Occipital lobe (tissue), 2 donors: ENCODE results near the gene THUMPD2. TPM values are rescaled to one million over a fixed set of nuclear protein-coding genes. Genes with fewer than 3 reads are reported as not detected.
A peak's percentile ranks its signal among the peaks of the same experiment; 100 is the strongest.
"Not testable (repeated sequence)": the region's sequence is repeated elsewhere in the genome, so short reads cannot be mapped to it uniquely, and the experiment has no call there.

Experiments used
- DNase-seq: peaks from one replicate; lab custom pipeline; 2025; lab: John Stamatoyannopoulos, UW
- total RNA-seq: library from RNA; depleted of rRNA; stranded (reverse); fragments of >200 nt; gene quantifications from one replicate; pipeline ENCODE4 v1.2.3, GENCODE V29; 2014

THUMPD2 gene
- total RNA-seq, 1 donor from 2014 or later = 30.3 TPM

GRCh38 chr2:39757156-39757555, 21.9 kb downstream of the THUMPD2 start:
- DNase-seq = no peak

- no peak for DNase-seq
Observed at GRCh38 chr2:39755466-39755865, 23.6 kb downstream of the THUMPD2 start.

GRCh38 chr2:39743269-39743776, 35.7 kb downstream of the THUMPD2 start:
- DNase-seq = no peak

GRCh38 chr2:39741871-39742270, 37.2 kb downstream of the THUMPD2 start:
- DNase-seq = no peak

- no peak for DNase-seq
Observed at GRCh38 chr2:39739386-39739785, 39.7 kb downstream of the THUMPD2 start.

GRCh38 chr2:39738936-39739335, 40.1 kb downstream of the THUMPD2 start:
- DNase-seq = no peak

GRCh38 chr2:39737661-39738060, 41.4 kb downstream of the THUMPD2 start:
- peak; percentile 71 for DNase-seq

- no peak for DNase-seq
Observed at GRCh38 chr2:39736640-39737039, 42.4 kb downstream of the THUMPD2 start.

GRCh38 chr2:39735648-39736047, 43.4 kb downstream of the THUMPD2 start:
- no peak for DNase-seq

- no peak for DNase-seq
Observed at GRCh38 chr2:39734445-39734844, 44.6 kb downstream of the THUMPD2 start.

- no peak for DNase-seq
Observed at GRCh38 chr2:39733070-39733674, 45.9 kb downstream of the THUMPD2 start.

GRCh38 chr2:39732482-39732881, 46.6 kb downstream of the THUMPD2 start:
- no peak for DNase-seq

GRCh38 chr2:39731546-39731945, 47.5 kb downstream of the THUMPD2 start:
- no peak for DNase-seq

GRCh38 chr2:39730685-39731302, 48.3 kb downstream of the THUMPD2 start:
- no peak for DNase-seq

GRCh38 chr2:39730276-39730675, 48.8 kb downstream of the THUMPD2 start:
- DNase-seq = no peak

- DNase-seq = no peak
Observed at GRCh38 chr2:39728941-39729351, 50.1 kb downstream of the THUMPD2 start.

GRCh38 chr2:39728085-39728484, 51.0 kb downstream of the THUMPD2 start:
- not testable (repeated sequence) for DNase-seq

GRCh38 chr2:39725401-39725800, 53.7 kb downstream of the THUMPD2 start:
- no peak for DNase-seq

GRCh38 chr2:39724828-39725144, 54.3 kb downstream of the THUMPD2 start:
- no peak for DNase-seq

GRCh38 chr2:39723946-39724827, 54.9 kb downstream of the THUMPD2 start:
- no peak for DNase-seq

GRCh38 chr2:39723497-39723896, 55.6 kb downstream of the THUMPD2 start:
- DNase-seq = no peak

- no peak for DNase-seq
Observed at GRCh38 chr2:39720970-39721369, 58.1 kb downstream of the THUMPD2 start.
